Naive thymus-derived CD4-positive, alpha-beta T cell (primary cell): Measurements from ENCODE around the gene C1orf185. TPM values are rescaled to one million over a fixed set of nuclear protein-coding genes. Genes with fewer than 3 reads are reported as not detected.

Source experiments
- ATAC-seq: fragments of 150-1000 bp; cut with Tn5 transposase; 2 replicates; pipeline ENCODE4 v1.10.0; 2021; ENCODE audit warnings: mild to moderate bottlenecking, moderate library complexity
- CTCF ChIA-PET: fragments of 350-600 bp; sonication (Branson Sonifier 250); formaldehyde crosslinking; loops from one replicate; lab custom pipeline; 2021; ENCODE audit warnings: antibody characterized with exemption; lab: Charles Lee
- POLR2A ChIA-PET: fragments of 350-600 bp; sonication (Branson Sonifier 250); formaldehyde crosslinking; loops from one replicate; lab custom pipeline; 2021; ENCODE audit warnings: antibody characterized with exemption, inconsistent platforms; lab: Charles Lee
- DNase-seq, 9 donors: peaks; one replicate each; pipeline versions ENCODE4 v3.0.0 to v3.0.0-alpha.2; 2020 to 2022; ENCODE audit warnings: mixed read lengths in 1 of 9
- H3K27ac ChIP-seq: one replicate; pipeline ENCODE4 v1.7.0; 2013; ENCODE audit warnings: mild to moderate bottlenecking, low read depth, low read length, moderate library complexity
- H3K27me3 ChIP-seq, 2 donors: one replicate each; pipeline ENCODE4 v1.7.0; 2013; ENCODE audit warnings: low read length in 2 of 2, mild to moderate bottlenecking in 2 of 2, moderate library complexity in 2 of 2; ENCODE audit not compliant: control insufficient read depth in 2 of 2, insufficient read depth in 2 of 2
- H3K36me3 ChIP-seq, 3 experiments: 1 replicate in 2 of 3; 2 replicates in 1 of 3; pipeline ENCODE4 v1.7.0; 2013; ENCODE audit warnings: low read length in 3 of 3, mild to moderate bottlenecking in 3 of 3, moderate library complexity in 1 of 3; ENCODE audit not compliant: insufficient read depth in 3 of 3, control insufficient read depth in 2 of 3
- H3K4me1 ChIP-seq, 2 donors: one replicate each; pipeline ENCODE4 v1.7.0; 2013; ENCODE audit warnings: low read length in 2 of 2, mild to moderate bottlenecking in 2 of 2, moderate library complexity in 1 of 2; ENCODE audit not compliant: control insufficient read depth in 2 of 2, insufficient read depth in 2 of 2
- H3K4me3 ChIP-seq: 2 replicates; pipeline ENCODE4 v1.7.0; 2013; ENCODE audit warnings: mild to moderate bottlenecking, low read length
- H3K9me3 ChIP-seq, 3 experiments: 1 replicate in 2 of 3; 2 replicates in 1 of 3; pipeline ENCODE4 v1.7.0; 2013; ENCODE audit warnings: low read length in 3 of 3; ENCODE audit not compliant: control insufficient read depth in 2 of 3
- H3K27ac Mint-ChIP-seq, 9 donors: one replicate each; pipeline ENCODE4 v1.8.0; 2020 to 2022; ENCODE audit warnings: mixed read lengths in 9 of 9, mild to moderate bottlenecking in 8 of 9, moderate library complexity in 5 of 9, inconsistent platforms in 2 of 9
- H3K27me3 Mint-ChIP-seq, 5 donors: one replicate each; pipeline ENCODE4 v1.8.0; 2021 to 2022; ENCODE audit warnings: mixed read lengths in 5 of 5, mild to moderate bottlenecking in 1 of 5
- H3K36me3 Mint-ChIP-seq, 5 donors: one replicate each; pipeline ENCODE4 v1.8.0; 2020 to 2022; ENCODE audit warnings: mixed read lengths in 5 of 5, mild to moderate bottlenecking in 3 of 5, inconsistent platforms in 1 of 5
- H3K4me1 Mint-ChIP-seq, 7 donors: one replicate each; pipeline ENCODE4 v1.8.0; 2020 to 2022; ENCODE audit warnings: mixed read lengths in 7 of 7, mild to moderate bottlenecking in 3 of 7, inconsistent platforms in 1 of 7
- H3K4me3 Mint-ChIP-seq, 10 donors: one replicate each; pipeline ENCODE4 v1.8.0; 2020 to 2022; ENCODE audit warnings: mild to moderate bottlenecking in 10 of 10, mixed read lengths in 10 of 10, moderate library complexity in 6 of 10, inconsistent platforms in 2 of 10
- H3K9me3 Mint-ChIP-seq, 11 donors: one replicate each; pipeline ENCODE4 v1.8.0; 2020 to 2022; ENCODE audit warnings: mixed read lengths in 11 of 11, mild to moderate bottlenecking in 4 of 11, inconsistent platforms in 1 of 11, moderate library complexity in 1 of 11
- intact Hi-C, 2 donors: fragments of 100-400 bp; cut with micrococcal nuclease; formaldehyde crosslinking; loops; one replicate each; pipeline ENCODE4 v1.15.1; 2023
- polyA plus RNA-seq, 2 donors: library from polyadenylated mRNA; unstranded; fragments of 300-500 nt; fragmentation: Illumina TruSeq; gene quantifications; one replicate each; pipeline ENCODE4 v1.2.3, GENCODE V29; 2021
- total RNA-seq, 6 experiments: library from RNA in 5 of 6; stranded (reverse) in 5 of 6; gene quantifications; 1 replicate in 5 of 6; 2 replicates in 1 of 6; pipeline ENCODE4 v1.2.3 and lab custom pipeline; 2021 to 2026

The C1orf185 gene
- total and polyA plus RNA-seq, 7 experiments from 2014 or later, result not detected

DNA sequence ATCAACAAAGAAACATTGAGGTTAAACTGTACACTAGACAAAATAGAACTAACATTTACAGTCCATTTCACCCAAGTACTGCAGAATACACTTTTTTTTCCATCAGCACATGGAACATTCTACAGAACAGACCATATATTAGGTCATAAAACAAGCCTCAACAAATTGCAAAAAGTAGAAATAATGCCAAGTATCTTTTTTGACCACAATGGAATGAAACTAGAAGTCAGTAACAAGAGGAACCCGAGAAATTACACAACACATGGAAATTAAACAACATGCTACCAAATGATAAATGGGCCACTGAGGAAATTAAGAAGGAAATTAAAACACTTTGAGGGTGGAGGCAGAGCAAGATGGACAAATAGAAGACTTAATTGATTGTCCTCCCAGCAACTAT is 8.4 kb upstream of the C1orf185 start:
- DNase-seq, result no peak
- Mint-ChIP-seq H3K36me3 (peaks cover 0 to 14% (median 4%) of the 10 kb centered on the region in 5 donors), H3K4me3 (no peak overlapping the region), H3K4me1 (peaks cover 0 to 1% (median 0%) of the 10 kb centered on the region in 7 donors), H3K27ac (no peak overlapping the region), H3K27me3 (peaks cover 35 to 75% (median 73%) of the 10 kb centered on the region in 5 donors), H3K9me3 (peaks cover 0 to 52% (median 17%) of the 10 kb centered on the region in 11 donors)
- peaks cover 0 to 10% (median 0%) of the 10 kb centered on the region in 3 experiments for H3K9me3 ChIP-seq
- H3K4me3 ChIP-seq, result no peak overlapping the region
- H3K36me3 ChIP-seq, result no peaks in the 10 kb centered on the region
- no peaks in the 10 kb centered on the region for H3K4me1 ChIP-seq
- no peaks in the 10 kb centered on the region for H3K27me3 ChIP-seq
- intact Hi-C loops, result no loop called here
- POLR2A ChIA-PET, result no interaction called here
- H3K27ac ChIP-seq, result no peak overlapping the region
- ATAC-seq, result no peak
- CTCF ChIA-PET, result no interaction called here

- Histone ChIP-seq H3K36me3 (no peaks in the 10 kb centered on the region), H3K27ac (no peak overlapping the region), H3K4me3 (no peak overlapping the region), H3K9me3 (peaks cover 0 to 10% (median 0%) of the 10 kb centered on the region in 3 experiments), H3K27me3 (no peaks in the 10 kb centered on the region), H3K4me1 (no peaks in the 10 kb centered on the region)
- no peak for DNase-seq
- ChIA-PET POLR2A (no interaction called here), CTCF (no interaction called here)
- peaks cover 30 to 57% (median 51%) of the 10 kb centered on the region in 5 donors for H3K27me3 Mint-ChIP-seq
- H3K27ac Mint-ChIP-seq, result no peak overlapping the region
- no peak overlapping the region for H3K4me3 Mint-ChIP-seq
- H3K9me3 Mint-ChIP-seq, result peaks cover 0 to 33% (median 13%) of the 10 kb centered on the region in 11 donors
- intact Hi-C loops, result no loop called here
- peaks cover 0 to 1% (median 0%) of the 10 kb centered on the region in 7 donors for H3K4me1 Mint-ChIP-seq
- ATAC-seq, result no peak
- H3K36me3 Mint-ChIP-seq, result peaks cover 0 to 8% (median 4%) of the 10 kb centered on the region in 5 donors
Observed at GRCh38 chr1:51097171-51097570, 4.9 kb upstream of the C1orf185 start.

GRCh38 chr1:51100264-51100880 is 1.7 kb upstream of the C1orf185 start:
- ChIA-PET POLR2A (no interaction called here), CTCF (no interaction called here)
- no peaks in the 10 kb centered on the region for H3K4me1 Mint-ChIP-seq
- H3K4me3 ChIP-seq, result no peak overlapping the region
- DNase-seq (no peak), ATAC-seq (no peak)
- no peak overlapping the region for H3K4me3 Mint-ChIP-seq
- peaks cover 0 to 6% (median 0%) of the 10 kb centered on the region in 3 experiments for H3K9me3 ChIP-seq
- no peak overlapping the region for H3K27ac ChIP-seq
- no peaks in the 10 kb centered on the region for H3K27me3 ChIP-seq
- H3K36me3 ChIP-seq, result no peaks in the 10 kb centered on the region
- H3K36me3 Mint-ChIP-seq, result peaks cover 0 to 8% (median 4%) of the 10 kb centered on the region in 5 donors
- no peaks in the 10 kb centered on the region for H3K4me1 ChIP-seq
- H3K27ac Mint-ChIP-seq, result no peak overlapping the region
- H3K9me3 Mint-ChIP-seq, result peaks cover 0 to 15% (median 11%) of the 10 kb centered on the region in 11 donors
- intact Hi-C loops, result no loop called here
- H3K27me3 Mint-ChIP-seq, result peaks cover 20 to 31% (median 25%) of the 10 kb centered on the region in 5 donors

GRCh38 chr1:51114137-51114536 is 12.1 kb downstream of the C1orf185 start:
- Mint-ChIP-seq H3K27me3 (peaks cover 15 to 43% (median 18%) of the 10 kb centered on the region in 5 donors), H3K27ac (no peak overlapping the region), H3K4me1 (peaks cover 0 to 5% (median 0%) of the 10 kb centered on the region in 7 donors), H3K4me3 (no peak overlapping the region), H3K9me3 (peaks cover 0 to 4% (median 0%) of the 10 kb centered on the region in 11 donors), H3K36me3 (no peaks in the 10 kb centered on the region)
- H3K36me3 ChIP-seq, result no peaks in the 10 kb centered on the region
- no peak overlapping the region for H3K4me3 ChIP-seq
- H3K27me3 ChIP-seq, result no peaks in the 10 kb centered on the region
- DNase-seq (no peak), ATAC-seq (no peak)
- ChIA-PET POLR2A (no interaction called here), CTCF (no interaction called here)
- H3K9me3 ChIP-seq, result no peaks in the 10 kb centered on the region
- intact Hi-C loops, result no loop called here
- H3K4me1 ChIP-seq, result no peaks in the 10 kb centered on the region
- H3K27ac ChIP-seq, result no peak overlapping the region

- H3K27me3 Mint-ChIP-seq, result peaks cover 4 to 48% (median 22%) of the 10 kb centered on the region in 5 donors
- H3K36me3 Mint-ChIP-seq, result no peaks in the 10 kb centered on the region
- intact Hi-C loops, result no loop called here
- no peak overlapping the region for H3K27ac Mint-ChIP-seq
- no peak for ATAC-seq
- Histone ChIP-seq H3K9me3 (no peaks in the 10 kb centered on the region), H3K27me3 (no peaks in the 10 kb centered on the region), H3K27ac (no peak overlapping the region), H3K4me1 (no peaks in the 10 kb centered on the region), H3K36me3 (no peaks in the 10 kb centered on the region), H3K4me3 (no peak overlapping the region)
- ChIA-PET POLR2A (no interaction called here), CTCF (interaction anchor here (0.7 kb wide), 1 partner anchor 1950 kb away, joined by 3 read pairs; no protein-coding TSS in a partner anchor)
- peaks cover 0 to 2% (median 0%) of the 10 kb centered on the region in 7 donors for H3K4me1 Mint-ChIP-seq
- DNase-seq, result no peak
- H3K4me3 Mint-ChIP-seq, result no peak overlapping the region
- H3K9me3 Mint-ChIP-seq, result peaks cover 0 to 2% (median 0%) of the 10 kb centered on the region in 11 donors
Observed at GRCh38 chr1:51115714-51116404, 13.8 kb downstream of the C1orf185 start.

- H3K4me3 ChIP-seq, result no peak overlapping the region
- intact Hi-C loops, result no loop called here
- H3K9me3 ChIP-seq, result no peaks in the 10 kb centered on the region
- Mint-ChIP-seq H3K4me1 (peaks cover 0 to 2% (median 0%) of the 10 kb centered on the region in 7 donors), H3K9me3 (peaks cover 0 to 2% (median 0%) of the 10 kb centered on the region in 11 donors), H3K4me3 (no peak overlapping the region), H3K36me3 (no peaks in the 10 kb centered on the region), H3K27me3 (peaks cover 0 to 35% (median 21%) of the 10 kb centered on the region in 5 donors), H3K27ac (no peak overlapping the region)
- H3K27ac ChIP-seq, result no peak overlapping the region
- H3K4me1 ChIP-seq, result no peaks in the 10 kb centered on the region
- no peak for DNase-seq
- CTCF ChIA-PET, result interaction anchor here (0.7 kb wide), 1 partner anchor 36 kb away, joined by 3 read pairs; no protein-coding TSS in a partner anchor
- no peak for ATAC-seq
- POLR2A ChIA-PET, result no interaction called here
- no peaks in the 10 kb centered on the region for H3K27me3 ChIP-seq
- H3K36me3 ChIP-seq, result no peaks in the 10 kb centered on the region
Observed at GRCh38 chr1:51119331-51119730, 17.3 kb downstream of the C1orf185 start.
